ENCODE data around the gene AFM.

The AFM gene

GRCh38 chr4:73527196-73527595, 45.7 kb downstream of the AFM start:
- Histone ChIP-seq H3F3A (ENCODE audit: low read depth) (no peaks in the 10 kb centered on the region), H3K4me3 (ENCODE audit: low read length, poor library complexity, severe bottlenecking) (no peak overlapping the region), H3K4me1 (ENCODE audit: insufficient read depth, low read length, poor library complexity, severe bottlenecking) (no peaks in the 10 kb centered on the region), H3K9me2 (replicated peaks; ENCODE audit: low read depth, low read length) (no peaks in the 10 kb centered on the region), H3K9ac (ENCODE audit: low read depth, low read length, poor library complexity, severe bottlenecking) (no peak overlapping the region), H2AFZ (ENCODE audit: low read length) (peak overlapping the region; percentile 65), H3K4me2 (ENCODE audit: low read depth, low read length, poor library complexity, severe bottlenecking) (no peak overlapping the region), H4K20me1 (ENCODE audit: insufficient read depth, low read length, poor library complexity, severe bottlenecking) (no peaks in the 10 kb centered on the region), H3K27me3 (ENCODE audit: insufficient read depth, low read length, poor library complexity, severe bottlenecking) (no peaks in the 10 kb centered on the region), H3K79me2 (ENCODE audit: insufficient read depth, low read length) (no peaks in the 10 kb centered on the region), H3K9me3 (ENCODE audit: insufficient read depth, low read depth, low read length) (no peaks in the 10 kb centered on the region), H3K36me3 (ENCODE audit: insufficient read depth, low read length) (no peaks in the 10 kb centered on the region)
- no peak for TF ChIP-seq EZH2phosphoT487 (IDR thresholded peaks at IDR 0.05; ENCODE audit: borderline replicate concordance)
- TF ChIP-seq CTCF (conservative IDR thresholded peaks at IDR 0.05; ENCODE audit: low read length) = no peak

DNA sequence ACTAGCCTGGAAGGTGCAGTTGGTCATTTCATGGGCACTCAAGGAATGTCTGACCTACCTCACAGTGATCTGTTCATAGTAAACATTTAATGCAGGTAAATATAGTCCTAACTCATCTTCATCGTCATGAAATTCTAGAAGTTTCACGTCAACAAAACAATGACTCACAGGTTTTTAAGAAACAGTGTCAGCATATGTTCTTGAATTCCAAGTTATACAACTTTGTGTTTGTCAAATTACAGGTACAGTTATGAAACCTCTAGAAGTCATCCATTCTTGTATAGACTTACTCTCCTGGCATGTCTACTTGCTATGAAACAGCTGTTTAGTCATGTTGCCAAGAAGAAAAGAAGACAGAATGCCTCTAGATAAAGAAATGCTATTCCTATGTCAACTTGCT, 46.6 kb downstream of the AFM start:
- Histone ChIP-seq H3K9ac (ENCODE audit: low read depth, low read length, poor library complexity, severe bottlenecking) (no peak overlapping the region), H3K79me2 (ENCODE audit: insufficient read depth, low read length) (no peaks in the 10 kb centered on the region), H3K9me2 (replicated peaks; ENCODE audit: low read depth, low read length) (no peaks in the 10 kb centered on the region), H3K4me1 (ENCODE audit: insufficient read depth, low read length, poor library complexity, severe bottlenecking) (no peaks in the 10 kb centered on the region), H3K4me3 (ENCODE audit: low read length, poor library complexity, severe bottlenecking) (no peak overlapping the region), H3K27me3 (ENCODE audit: insufficient read depth, low read length, poor library complexity, severe bottlenecking) (no peaks in the 10 kb centered on the region), H3K9me3 (ENCODE audit: insufficient read depth, low read depth, low read length) (no peaks in the 10 kb centered on the region), H3K4me2 (ENCODE audit: low read depth, low read length, poor library complexity, severe bottlenecking) (no peak overlapping the region), H4K20me1 (ENCODE audit: insufficient read depth, low read length, poor library complexity, severe bottlenecking) (no peaks in the 10 kb centered on the region), H2AFZ (ENCODE audit: low read length) (no peak overlapping the region), H3F3A (ENCODE audit: low read depth) (no peaks in the 10 kb centered on the region), H3K36me3 (ENCODE audit: insufficient read depth, low read length) (no peaks in the 10 kb centered on the region)
- TF ChIP-seq EZH2phosphoT487 (IDR thresholded peaks at IDR 0.05; ENCODE audit: borderline replicate concordance) (no peak), CTCF (conservative IDR thresholded peaks at IDR 0.05; ENCODE audit: low read length) (no peak)

GRCh38 chr4:73533515-73534422, 52.2 kb downstream of the AFM start:
- H3K9me3 ChIP-seq (ENCODE audit: insufficient read depth, low read depth, low read length) = no peaks in the 10 kb centered on the region
- H3F3A ChIP-seq (ENCODE audit: low read depth) = no peaks in the 10 kb centered on the region
- no peaks in the 10 kb centered on the region for H3K36me3 ChIP-seq (ENCODE audit: insufficient read depth, low read length)
- H3K9me2 ChIP-seq (replicated peaks; ENCODE audit: low read depth, low read length) = no peaks in the 10 kb centered on the region
- no peaks in the 10 kb centered on the region for H3K4me1 ChIP-seq (ENCODE audit: insufficient read depth, low read length, poor library complexity, severe bottlenecking)
- no peaks in the 10 kb centered on the region for H4K20me1 ChIP-seq (ENCODE audit: insufficient read depth, low read length, poor library complexity, severe bottlenecking)
- H3K4me2 ChIP-seq (ENCODE audit: low read depth, low read length, poor library complexity, severe bottlenecking) = no peak overlapping the region
- TF ChIP-seq CTCF (conservative IDR thresholded peaks at IDR 0.05; ENCODE audit: low read length) = no peak
- no peak for TF ChIP-seq EZH2phosphoT487 (IDR thresholded peaks at IDR 0.05; ENCODE audit: borderline replicate concordance)
- H3K9ac ChIP-seq (ENCODE audit: low read depth, low read length, poor library complexity, severe bottlenecking) = no peak overlapping the region
- no peaks in the 10 kb centered on the region for H3K79me2 ChIP-seq (ENCODE audit: insufficient read depth, low read length)
- no peak overlapping the region for H3K4me3 ChIP-seq (ENCODE audit: low read length, poor library complexity, severe bottlenecking)
- H2AFZ ChIP-seq (ENCODE audit: low read length) = no peak overlapping the region
- H3K27me3 ChIP-seq (ENCODE audit: insufficient read depth, low read length, poor library complexity, severe bottlenecking) = no peaks in the 10 kb centered on the region

Data from Loucy (cell line).